Mammary epithelial cell (primary cell): ENCODE data around the gene PSD2.

Experiments used
- CTCF ChIP-seq, 2 donors: IDR thresholded peaks in 1 of 2; conservative IDR thresholded peaks in 1 of 2; 2 replicates each; pipeline ENCODE4 v1.5.1; 2011 to 2012; ENCODE audit warnings: inconsistent platforms in 2 of 2, low read length in 2 of 2, mild to moderate bottlenecking in 2 of 2, control low read depth in 1 of 2, low read depth in 1 of 2; ENCODE audit not compliant: insufficient read depth in 1 of 2; ENCODE audit errors: extremely low read depth in 1 of 2
- EZH2 ChIP-seq: IDR thresholded peaks from 2 replicates; pipeline ENCODE4 v1.6.1; 2012; ENCODE audit warnings: low read length, inconsistent platforms, borderline replicate concordance

DNA sequence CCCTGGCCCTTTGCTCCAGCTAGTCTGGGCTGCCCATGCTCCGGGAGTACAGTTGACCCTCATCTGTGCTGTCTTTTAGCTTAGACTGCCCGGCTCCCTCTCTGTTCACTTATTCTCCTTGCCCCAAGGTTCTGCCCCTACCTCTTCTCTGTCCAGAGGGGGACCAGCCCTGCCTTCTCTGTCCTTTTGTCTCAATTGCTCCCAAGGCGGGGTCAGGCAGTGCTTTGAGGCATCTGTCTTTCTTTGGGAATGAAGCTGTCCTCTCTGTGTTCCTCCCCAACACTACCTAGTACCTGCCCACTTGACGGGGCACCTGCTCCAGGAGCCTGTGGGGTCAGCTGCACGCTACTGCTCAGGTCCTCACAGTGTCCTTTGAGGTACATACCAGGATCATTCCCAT lies 59.3 kb downstream of the PSD2 start:
- TF ChIP-seq CTCF (conservative IDR thresholded peaks at IDR 0.05 in 1 of 2, IDR thresholded peaks at IDR 0.05 in 1 of 2; ENCODE audit: extremely low read depth in 1 of 2, insufficient read depth in 1 of 2, low read depth in 1 of 2, low read length in 2 of 2): no peak
- no peak for TF ChIP-seq EZH2
